ENCODE measurements around the gene TFEC. TPM values are rescaled to one million over a fixed set of nuclear protein-coding genes. Genes with fewer than 3 reads are reported as not detected.
"Not testable (repeated sequence)": the region's sequence is repeated elsewhere in the genome, so short reads cannot be mapped to it uniquely, and the experiment has no call there.

The TFEC gene
- total and polyA plus RNA-seq, 10 donors = 6.8 to 55.7 (median 34.1) TPM

DNA sequence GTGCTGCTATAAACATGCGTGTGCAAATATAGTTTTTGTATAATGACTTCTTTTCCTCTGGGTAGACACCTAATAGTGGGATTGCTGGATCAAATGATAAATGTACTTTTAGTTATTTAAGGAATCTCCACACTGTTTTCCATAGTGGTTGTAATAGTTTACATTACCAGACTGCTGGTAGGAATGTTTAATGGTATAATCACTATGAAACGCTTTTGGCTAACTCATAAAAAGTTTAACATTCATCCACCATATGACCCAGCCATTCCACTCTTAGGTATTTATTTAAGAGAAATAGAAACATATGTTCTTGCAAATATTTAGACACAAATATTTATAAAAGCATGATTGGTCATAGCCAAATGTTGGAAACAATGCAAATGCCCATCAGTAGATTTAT lies 32.1 kb upstream of the TFEC start:
- Histone ChIP-seq H3K9me3 (no peaks in the 10 kb centered on the region), H3K4me1 (no peaks in the 10 kb centered on the region), H3K4me3 (no peak overlapping the region), H3K36me3 (no peaks in the 10 kb centered on the region), H3K27me3 (replicated peaks in 1 of 7) (no peaks in the 10 kb centered on the region), H3K27ac (no peak overlapping the region)
- intact Hi-C loops (cut with DNase I; ENCODE audit: low total_unique reads) = no loop called here
- no peak for DNase-seq
- 84 to 91% (median 89%) methylated on average over 2 of the region's 2 CpGs for WGBS, 5 donors
- no peak for TF ChIP-seq POLR2AphosphoS5 (IDR thresholded peaks at IDR 0.05)
- TF ChIP-seq, protein P1, sequence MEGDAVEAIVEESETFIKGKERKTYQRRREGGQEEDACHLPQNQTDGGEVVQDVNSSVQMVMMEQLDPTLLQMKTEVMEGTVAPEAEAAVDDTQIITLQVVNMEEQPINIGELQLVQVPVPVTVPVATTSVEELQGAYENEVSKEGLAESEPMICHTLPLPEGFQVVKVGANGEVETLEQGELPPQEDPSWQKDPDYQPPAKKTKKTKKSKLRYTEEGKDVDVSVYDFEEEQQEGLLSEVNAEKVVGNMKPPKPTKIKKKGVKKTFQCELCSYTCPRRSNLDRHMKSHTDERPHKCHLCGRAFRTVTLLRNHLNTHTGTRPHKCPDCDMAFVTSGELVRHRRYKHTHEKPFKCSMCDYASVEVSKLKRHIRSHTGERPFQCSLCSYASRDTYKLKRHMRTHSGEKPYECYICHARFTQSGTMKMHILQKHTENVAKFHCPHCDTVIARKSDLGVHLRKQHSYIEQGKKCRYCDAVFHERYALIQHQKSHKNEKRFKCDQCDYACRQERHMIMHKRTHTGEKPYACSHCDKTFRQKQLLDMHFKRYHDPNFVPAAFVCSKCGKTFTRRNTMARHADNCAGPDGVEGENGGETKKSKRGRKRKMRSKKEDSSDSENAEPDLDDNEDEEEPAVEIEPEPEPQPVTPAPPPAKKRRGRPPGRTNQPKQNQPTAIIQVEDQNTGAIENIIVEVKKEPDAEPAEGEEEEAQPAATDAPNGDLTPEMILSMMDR (IDR thresholded peaks at IDR 0.05 in 8 of 11, conservative IDR thresholded peaks at IDR 0.05 in 3 of 11) = no peak

DNA sequence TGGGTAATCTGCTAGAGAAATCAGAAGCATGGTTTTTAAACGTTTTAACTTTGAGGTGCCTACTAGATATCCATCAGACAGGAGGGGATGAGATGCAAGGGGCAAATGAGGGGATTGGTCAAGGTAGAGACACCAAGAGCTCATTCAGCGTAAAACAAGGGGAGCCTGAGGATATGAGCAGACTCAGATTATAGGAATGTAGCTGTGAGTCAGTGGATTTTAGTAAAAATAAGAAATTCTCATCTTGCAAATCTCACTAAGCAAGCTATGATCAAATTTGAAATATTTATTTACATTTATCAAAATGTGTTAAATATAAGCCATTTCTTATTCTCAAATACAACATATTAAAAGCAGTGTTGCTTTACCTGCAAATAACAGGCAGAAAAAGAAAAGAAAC lies 21.4 kb upstream of the TFEC start:
- H3K4me1 ChIP-seq = no peaks in the 10 kb centered on the region
- H3K4me3 ChIP-seq = no peak overlapping the region
- H3K27ac ChIP-seq = no peak overlapping the region
- no peaks in the 10 kb centered on the region for H3K36me3 ChIP-seq
- DNase-seq = no peak
- peaks cover 0 to 26% (median under 1%) of the 10 kb centered on the region in 8 donors for H3K9me3 ChIP-seq
- H3K27me3 ChIP-seq (replicated peaks in 1 of 7) = no peaks in the 10 kb centered on the region
- TF ChIP-seq POLR2AphosphoS5 (IDR thresholded peaks at IDR 0.05) = no peak
- TF ChIP-seq, protein P1 (IDR thresholded peaks at IDR 0.05 in 8 of 11, conservative IDR thresholded peaks at IDR 0.05 in 3 of 11) = no peak
- no peak for TF ChIP-seq POLR2A (IDR thresholded peaks at IDR 0.05)
- 51 to 59% (median 56%) methylated on average over 2 of the region's 2 CpGs for WGBS, 5 donors
- intact Hi-C loops (cut with DNase I; ENCODE audit: low total_unique reads) = no loop called here

DNA sequence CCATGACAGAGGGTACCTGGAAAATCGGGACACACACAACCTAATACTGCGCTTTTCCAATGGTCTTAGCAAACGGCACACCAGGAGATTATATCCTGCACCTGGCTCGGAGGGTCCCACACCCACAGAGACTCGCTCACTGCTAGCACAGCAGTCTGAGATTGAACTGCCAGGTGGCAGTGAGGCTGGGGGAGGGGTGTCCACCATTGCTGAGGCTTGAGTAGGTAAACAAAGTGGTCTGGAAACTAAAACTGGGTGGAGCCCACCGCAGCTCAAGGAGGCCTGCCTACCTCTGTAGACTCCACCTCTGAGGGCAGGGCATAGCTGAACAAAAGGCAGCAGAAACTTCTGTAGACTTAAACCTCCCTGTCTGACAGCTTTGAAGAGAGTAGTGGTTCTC lies 16.7 kb upstream of the TFEC start:
- 86 to 94% (median 92%) methylated on average over 6 of the region's 6 CpGs for WGBS, 5 donors
- H3K27me3 ChIP-seq (replicated peaks in 1 of 7); H3K4me3 ChIP-seq; H3K4me1 ChIP-seq; DNase-seq; H3K27ac ChIP-seq; H3K36me3 ChIP-seq; intact Hi-C loops (cut with DNase I; ENCODE audit: low total_unique reads): not testable (repeated sequence)
- H3K9me3 ChIP-seq = peaks cover 0 to 33% (median 2%) of the 10 kb centered on the region in 8 donors

DNA sequence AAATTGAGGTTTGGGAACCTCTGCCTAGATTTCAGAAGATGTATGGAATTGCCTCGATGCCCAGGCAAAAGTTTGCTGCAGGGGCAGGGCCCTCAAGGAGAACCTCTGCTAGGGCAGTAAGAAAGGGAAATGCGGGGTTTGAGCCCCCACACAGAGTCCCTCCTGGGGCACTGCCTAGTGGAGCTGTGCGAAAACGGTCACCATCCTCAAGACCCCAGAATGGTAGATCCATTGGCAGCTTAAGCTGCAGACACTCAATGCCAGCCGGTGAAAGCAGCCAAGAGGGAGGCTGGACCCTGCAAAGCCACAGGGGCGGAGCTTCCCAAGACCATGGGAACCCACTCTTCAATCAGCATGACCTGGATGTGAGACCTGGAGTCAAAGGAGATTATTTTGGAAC lies 15.0 kb upstream of the TFEC start:
- no peaks in the 10 kb centered on the region for H3K27me3 ChIP-seq (replicated peaks in 1 of 7)
- H3K36me3 ChIP-seq = no peaks in the 10 kb centered on the region
- WGBS, 5 donors = 84 to 91% (median 89%) methylated on average over 6 of the region's 6 CpGs
- H3K9me3 ChIP-seq = peaks cover 0 to 29% (median 2%) of the 10 kb centered on the region in 8 donors
- H3K4me3 ChIP-seq = no peak overlapping the region
- intact Hi-C loops (cut with DNase I; ENCODE audit: low total_unique reads) = no loop called here
- no peak overlapping the region for H3K27ac ChIP-seq
- TF ChIP-seq POLR2AphosphoS5 (IDR thresholded peaks at IDR 0.05) = no peak
- TF ChIP-seq, protein P1 (IDR thresholded peaks at IDR 0.05 in 8 of 11, conservative IDR thresholded peaks at IDR 0.05 in 3 of 11) = no peak
- no peak for TF ChIP-seq POLR2A (IDR thresholded peaks at IDR 0.05)
- no peaks in the 10 kb centered on the region for H3K4me1 ChIP-seq
- no peak for DNase-seq

DNA sequence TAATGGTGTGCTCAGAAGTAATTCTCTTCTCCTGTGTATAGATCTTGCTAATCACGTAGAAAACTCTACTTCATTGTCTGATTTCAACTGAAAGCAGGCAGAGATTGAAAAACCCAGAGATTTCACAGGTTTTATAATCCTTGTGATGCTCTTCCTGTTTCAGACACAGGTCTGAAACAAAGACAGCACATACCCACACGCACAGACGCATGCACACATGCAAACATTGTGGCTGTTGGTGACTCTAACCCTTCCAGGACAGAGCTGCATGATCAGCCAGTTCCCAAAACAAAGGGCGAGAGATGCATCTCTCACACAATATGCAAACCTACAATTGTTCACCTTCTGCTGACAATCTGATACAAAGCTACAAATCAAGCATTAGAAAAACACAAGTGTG lies 11.1 kb upstream of the TFEC start:
- Histone ChIP-seq H3K4me1 (no peaks in the 10 kb centered on the region), H3K27me3 (replicated peaks in 1 of 7) (no peaks in the 10 kb centered on the region), H3K27ac (no peak overlapping the region), H3K36me3 (no peaks in the 10 kb centered on the region), H3K4me3 (no peak overlapping the region), H3K9me3 (peaks cover 0 to 3% (median 0%) of the 10 kb centered on the region in 8 donors)
- intact Hi-C loops (cut with DNase I; ENCODE audit: low total_unique reads) = no loop called here
- WGBS, 5 donors = 54 to 80% (median 74%) methylated on average over 4 of the region's 4 CpGs
- TF ChIP-seq POLR2AphosphoS5 (IDR thresholded peaks at IDR 0.05) = no peak
- TF ChIP-seq, protein P1 (IDR thresholded peaks at IDR 0.05 in 8 of 11, conservative IDR thresholded peaks at IDR 0.05 in 3 of 11) = no peak
- no peak for TF ChIP-seq POLR2A (IDR thresholded peaks at IDR 0.05)
- no peak for DNase-seq

Data from spleen (tissue), 11 donors.